H1 (cell line): ENCODE measurements around the gene ADCY2.

Experiments
- CBX5 ChIP-seq: fragments of 300-800, 300-1000 bp; sonication (generic); IDR thresholded peaks from 2 replicates; pipeline ENCODE4 v1.7.1; 2016; ENCODE audit warnings: antibody characterized with exemption, low read length, low read depth
- CTCF ChIP-seq, 3 experiments: IDR thresholded peaks; 1 replicate in 2 of 3; 2 replicates in 1 of 3; pipeline versions ENCODE4 v1.5.1 to v1.6.1; 2011; ENCODE audit warnings: low read length in 3 of 3, mild to moderate bottlenecking in 3 of 3, inconsistent platforms in 2 of 3, low read depth in 1 of 3, moderate library complexity in 1 of 3; ENCODE audit not compliant: insufficient read depth in 1 of 3; ENCODE audit errors: control extremely low read depth in 1 of 3
- JUND ChIP-seq: IDR thresholded peaks from 2 replicates; pipeline ENCODE4 v1.6.1; 2011; ENCODE audit warnings: mild to moderate bottlenecking, improper control_type of control experiment, low read length
- POLR2A ChIP-seq, 2 experiments: IDR thresholded peaks; 1 replicate in 1 of 2; 2 replicates in 1 of 2; pipeline ENCODE4 v1.6.1; 2011; ENCODE audit warnings: low read depth in 2 of 2, low read length in 2 of 2, mild to moderate bottlenecking in 2 of 2; ENCODE audit errors: control extremely low read depth in 1 of 2
- TEAD4 ChIP-seq: IDR thresholded peaks from 2 replicates; pipeline ENCODE4 v1.6.1; 2012; ENCODE audit warnings: low read depth, low read length, inconsistent platforms, mixed read lengths

DNA sequence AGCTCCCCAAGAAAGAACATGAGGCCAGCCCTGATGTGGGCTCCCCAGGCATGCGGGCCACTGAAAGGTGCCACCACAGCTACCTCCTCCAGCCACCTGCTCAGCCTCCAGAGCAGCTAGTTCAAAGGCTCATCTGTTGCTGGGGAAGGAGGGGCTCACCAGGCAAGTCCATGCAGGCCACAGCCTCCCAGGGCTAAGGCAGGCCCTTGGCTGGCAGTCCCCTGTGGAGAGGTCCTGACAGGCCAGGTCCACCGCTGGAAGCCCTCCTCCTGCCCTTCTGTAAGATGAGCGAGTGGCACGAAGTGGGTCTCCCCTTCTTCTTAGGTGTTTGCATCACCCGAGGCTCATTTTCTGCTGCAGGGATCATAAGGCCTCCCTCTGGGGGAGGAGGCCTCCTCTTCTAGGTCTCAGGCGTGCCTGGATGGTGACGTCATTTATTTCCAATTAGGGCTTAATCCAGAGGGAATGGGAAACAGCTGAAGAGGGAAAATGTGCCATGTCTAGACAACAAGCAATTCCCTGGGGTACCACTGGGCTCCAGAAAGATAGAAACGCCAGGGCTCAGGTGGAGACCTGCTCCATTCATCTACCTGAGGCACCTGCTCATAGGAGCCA is 363.4 kb downstream of the ADCY2 start:
- TF ChIP-seq POLR2A (IDR thresholded peaks at IDR 0.05; ENCODE audit: control extremely low read depth in 1 of 2, low read depth in 2 of 2, low read length in 2 of 2) (no peak), CTCF (IDR thresholded peaks at IDR 0.05; ENCODE audit: control extremely low read depth in 1 of 3, insufficient read depth in 1 of 3, low read depth in 1 of 3, low read length in 3 of 3) (no peak), JUND (no peak), TEAD4 (no peak), CBX5 (no peak)
